Vagina (tissue), 2 donors: Measurements from ENCODE around the gene PRRG4. TPM values are rescaled to one million over a fixed set of nuclear protein-coding genes. Genes with fewer than 3 reads are reported as not detected.
"Not testable (repeated sequence)": the region's sequence is repeated elsewhere in the genome, so short reads cannot be mapped to it uniquely, and the experiment has no call there.

Source experiments
- DNase-seq, 2 donors: peaks; one replicate each; pipeline ENCODE4 v3.0.0-alpha.2; 2017; ENCODE audit errors: extremely low spot score in 2 of 2
- H3K27ac ChIP-seq: fragments of 200-600 bp; sonication (generic); one replicate; pipeline ENCODE4 v1.5.1; 2019
- H3K27me3 ChIP-seq: fragments of 200-600 bp; sonication (generic); one replicate; pipeline ENCODE4 v1.5.1; 2019
- H3K36me3 ChIP-seq, 2 donors: fragments of 200-600 bp; sonication (generic); one replicate each; pipeline ENCODE4 v1.5.1; 2017 to 2019
- H3K4me1 ChIP-seq: fragments of 200-600 bp; sonication (generic); one replicate; pipeline ENCODE4 v1.5.1; 2019
- H3K4me3 ChIP-seq, 2 donors: fragments of 200-600 bp; sonication (generic); 1 replicate in 1 of 2; 2 replicates in 1 of 2; pipeline ENCODE4 v1.5.1; 2016 to 2019
- H3K9me3 ChIP-seq: fragments of 200-600 bp; sonication (generic); one replicate; pipeline ENCODE4 v1.5.1; 2019
- POLR2A ChIP-seq, 2 donors: fragments of 450-650 bp; IDR thresholded peaks; one replicate each; pipeline ENCODE4 v1.6.1; 2017; ENCODE audit warnings: antibody characterized with exemption in 2 of 2, mild to moderate bottlenecking in 2 of 2, moderate library complexity in 2 of 2
- POLR2AphosphoS5 ChIP-seq, 2 donors: sonication (generic); formaldehyde crosslinking; IDR thresholded peaks; one replicate each; pipeline ENCODE4 v1.9.0; 2017; ENCODE audit warnings: antibody characterized with exemption in 2 of 2, mild to moderate bottlenecking in 2 of 2, low read depth in 1 of 2; ENCODE audit not compliant: insufficient read depth in 1 of 2
- intact Hi-C: fragments of 100-400 bp; cut with DNase I; formaldehyde crosslinking; loops from one replicate; pipeline ENCODE4 v1.15.1; 2023
- total RNA-seq: library from RNA; depleted of rRNA; stranded (reverse); fragments of >200 nt; gene quantifications from one replicate; pipeline ENCODE4 v1.2.3, GENCODE V29; 2016
- TF ChIP-seq, protein P1 (sequence below), 3 experiments: fragments of 450-650 bp in 2 of 3; fragments of 200-600 bp in 1 of 3; sonication (generic) in 1 of 3; IDR thresholded peaks; one replicate each; pipeline ENCODE4 v1.5.1; 2017 to 2019; ENCODE audit warnings: antibody characterized with exemption in 3 of 3, mild to moderate bottlenecking in 2 of 3, moderate library complexity in 2 of 3

The PRRG4 gene
- total RNA-seq, 1 donor from 2014 or later: 21.1 TPM

DNA sequence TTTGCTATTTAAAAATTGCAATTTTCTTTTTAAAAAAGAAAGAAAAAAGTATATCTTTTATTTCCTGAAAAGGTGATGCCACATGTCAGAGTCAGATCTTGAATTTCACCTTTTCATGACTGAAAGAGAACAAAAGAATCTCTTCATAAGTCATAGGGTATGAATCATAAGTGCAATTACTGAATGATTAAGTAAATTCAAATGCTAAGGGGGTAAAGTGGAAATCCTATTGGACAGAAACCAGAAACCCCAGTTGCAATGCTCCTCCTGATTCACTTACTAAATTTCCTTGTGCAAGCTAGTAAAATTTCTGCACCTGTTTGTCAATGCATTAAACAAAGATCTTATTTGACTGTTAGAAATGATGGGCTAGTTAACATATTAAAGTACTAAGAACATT, 8.2 kb upstream of the PRRG4 start:
- Histone ChIP-seq H3K9me3 (no peaks in the 10 kb centered on the region), H3K27ac (no peak overlapping the region)

DNA sequence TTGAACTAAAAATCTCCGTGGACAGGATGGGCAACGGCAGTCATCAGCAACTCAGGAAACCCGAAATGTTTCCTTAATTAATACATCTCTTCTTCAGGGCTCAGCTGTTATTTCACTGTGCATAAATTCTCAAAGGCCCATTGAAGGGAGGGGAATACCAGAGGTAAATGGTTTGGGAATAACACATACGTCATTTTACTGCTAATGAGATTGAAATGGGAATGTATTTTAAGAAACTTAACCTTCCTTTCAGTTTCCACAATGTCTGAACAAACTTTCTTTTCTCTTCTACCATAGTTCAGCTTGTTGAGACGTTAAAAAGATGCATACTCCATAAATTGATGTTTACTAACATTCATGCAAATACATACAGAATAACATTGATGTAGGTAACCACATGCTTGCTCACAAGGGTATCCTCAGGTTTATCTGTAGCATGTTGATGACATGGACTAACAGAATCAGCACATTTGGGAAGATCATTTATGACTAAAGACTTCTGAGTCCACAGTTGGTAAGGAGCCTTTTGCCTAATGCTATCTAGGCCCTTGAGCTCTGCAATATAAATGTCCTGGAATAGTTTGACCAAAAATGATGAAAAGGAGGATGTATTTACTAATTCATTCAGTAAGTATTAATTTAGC, 7.7 kb upstream of the PRRG4 start:
- no peaks in the 10 kb centered on the region for H3K4me1 ChIP-seq
- H3K4me3 ChIP-seq: no peak overlapping the region
- intact Hi-C loops: no loop called here
- H3K9me3 ChIP-seq: no peaks in the 10 kb centered on the region
- DNase-seq: no peak
- H3K27ac ChIP-seq: no peak overlapping the region
- H3K27me3 ChIP-seq: no peaks in the 10 kb centered on the region
- TF ChIP-seq POLR2AphosphoS5 (IDR thresholded peaks at IDR 0.05; ENCODE audit: insufficient read depth in 1 of 2, low read depth in 1 of 2) (no peak), POLR2A (IDR thresholded peaks at IDR 0.05) (no peak)
- TF ChIP-seq, protein P1, sequence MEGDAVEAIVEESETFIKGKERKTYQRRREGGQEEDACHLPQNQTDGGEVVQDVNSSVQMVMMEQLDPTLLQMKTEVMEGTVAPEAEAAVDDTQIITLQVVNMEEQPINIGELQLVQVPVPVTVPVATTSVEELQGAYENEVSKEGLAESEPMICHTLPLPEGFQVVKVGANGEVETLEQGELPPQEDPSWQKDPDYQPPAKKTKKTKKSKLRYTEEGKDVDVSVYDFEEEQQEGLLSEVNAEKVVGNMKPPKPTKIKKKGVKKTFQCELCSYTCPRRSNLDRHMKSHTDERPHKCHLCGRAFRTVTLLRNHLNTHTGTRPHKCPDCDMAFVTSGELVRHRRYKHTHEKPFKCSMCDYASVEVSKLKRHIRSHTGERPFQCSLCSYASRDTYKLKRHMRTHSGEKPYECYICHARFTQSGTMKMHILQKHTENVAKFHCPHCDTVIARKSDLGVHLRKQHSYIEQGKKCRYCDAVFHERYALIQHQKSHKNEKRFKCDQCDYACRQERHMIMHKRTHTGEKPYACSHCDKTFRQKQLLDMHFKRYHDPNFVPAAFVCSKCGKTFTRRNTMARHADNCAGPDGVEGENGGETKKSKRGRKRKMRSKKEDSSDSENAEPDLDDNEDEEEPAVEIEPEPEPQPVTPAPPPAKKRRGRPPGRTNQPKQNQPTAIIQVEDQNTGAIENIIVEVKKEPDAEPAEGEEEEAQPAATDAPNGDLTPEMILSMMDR (IDR thresholded peaks at IDR 0.05): no peak
- H3K36me3 ChIP-seq: no peaks in the 10 kb centered on the region

More for the DNA sequence above, 8.2 kb upstream of the PRRG4 start:
- peak in 1 of 2 donors; percentile 17 for TF ChIP-seq POLR2AphosphoS5 (IDR thresholded peaks at IDR 0.05; ENCODE audit: insufficient read depth in 1 of 2, low read depth in 1 of 2)
- TF ChIP-seq, protein P1 (IDR thresholded peaks at IDR 0.05): no peak
- H3K4me3 ChIP-seq: no peak overlapping the region
- intact Hi-C loops: no loop called here
- no peaks in the 10 kb centered on the region for H3K27me3 ChIP-seq
- no peaks in the 10 kb centered on the region for H3K4me1 ChIP-seq
- DNase-seq: no peak
- H3K36me3 ChIP-seq: no peaks in the 10 kb centered on the region

DNA sequence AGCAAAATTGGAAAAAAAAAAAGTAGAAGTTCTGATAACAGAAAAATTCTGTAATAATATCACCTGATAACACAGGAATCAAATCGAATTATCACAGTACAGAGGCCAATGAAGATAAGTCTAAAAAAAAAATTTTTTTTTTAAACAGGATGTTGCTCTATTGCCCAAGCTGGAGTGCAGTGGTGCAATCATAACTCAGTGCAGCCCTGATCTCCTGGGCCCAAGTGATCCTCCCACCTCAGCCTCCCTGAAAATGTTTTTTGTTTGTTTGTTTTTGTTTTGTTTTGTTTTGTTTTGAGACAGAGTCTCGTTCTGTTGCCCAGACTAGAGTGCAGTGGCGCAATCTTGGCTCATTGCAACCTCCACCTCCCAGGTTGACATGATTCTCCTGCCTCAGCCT, 6.1 kb upstream of the PRRG4 start:
- DNase-seq, H3K4me3 ChIP-seq, H3K27ac ChIP-seq, intact Hi-C loops, H3K9me3 ChIP-seq, H3K27me3 ChIP-seq, H3K36me3 ChIP-seq, H3K4me1 ChIP-seq: not testable (repeated sequence)

DNA sequence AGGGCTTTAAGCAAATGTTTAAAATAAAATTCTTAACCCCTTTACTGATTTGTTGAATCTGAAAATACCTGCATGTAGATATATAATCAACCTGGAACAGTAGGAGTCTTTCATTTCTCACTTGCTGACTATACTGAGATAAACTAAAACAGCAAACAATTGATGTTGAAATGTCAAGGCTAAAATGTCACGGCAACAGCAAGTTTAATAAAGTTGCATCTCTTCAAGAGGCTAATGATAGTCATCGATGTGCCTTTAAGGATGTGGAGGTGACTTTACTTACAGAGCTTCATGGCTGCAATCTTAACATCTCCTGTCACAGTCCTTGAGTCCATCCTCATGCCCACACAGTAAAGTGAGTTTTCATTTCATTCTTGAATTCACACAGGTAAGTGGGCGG, 3.6 kb upstream of the PRRG4 start:
- H3K36me3 ChIP-seq: no peaks in the 10 kb centered on the region
- H3K9me3 ChIP-seq: no peaks in the 10 kb centered on the region
- DNase-seq: no peak
- TF ChIP-seq POLR2A (IDR thresholded peaks at IDR 0.05) (no peak), POLR2AphosphoS5 (IDR thresholded peaks at IDR 0.05; ENCODE audit: insufficient read depth in 1 of 2, low read depth in 1 of 2) (no peak)
- TF ChIP-seq, protein P1 (IDR thresholded peaks at IDR 0.05): no peak
- H3K4me3 ChIP-seq: no peak overlapping the region
- no peaks in the 10 kb centered on the region for H3K27me3 ChIP-seq
- H3K27ac ChIP-seq: no peak overlapping the region
- intact Hi-C loops: no loop called here
- peaks cover 12% of the 10 kb centered on the region for H3K4me1 ChIP-seq

DNA sequence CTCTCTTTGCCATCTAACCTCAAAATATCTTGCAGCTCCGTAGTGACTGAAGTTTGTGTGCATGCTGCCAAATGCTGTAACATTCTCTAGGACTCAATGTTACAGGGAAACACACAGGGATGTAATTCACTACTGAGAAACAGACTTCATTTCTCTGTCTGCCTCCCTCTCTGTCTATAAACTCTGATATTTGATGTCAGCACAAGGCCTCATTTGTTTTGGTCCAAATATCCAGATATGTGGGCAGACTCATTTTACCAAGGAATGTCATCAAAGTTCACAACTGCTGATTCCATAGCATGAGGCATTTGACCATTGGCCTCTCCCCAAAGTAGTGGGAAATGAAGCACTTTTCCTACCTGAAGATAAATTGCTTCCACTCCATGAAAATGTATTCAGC, 2.5 kb upstream of the PRRG4 start:
- Histone ChIP-seq H3K9me3 (no peaks in the 10 kb centered on the region), H3K27ac (no peak overlapping the region), H3K4me1 (peaks cover 12% of the 10 kb centered on the region), H3K36me3 (no peaks in the 10 kb centered on the region), H3K4me3 (no peak overlapping the region), H3K27me3 (no peaks in the 10 kb centered on the region)
- TF ChIP-seq, protein P1 (IDR thresholded peaks at IDR 0.05): no peak
- TF ChIP-seq POLR2A (IDR thresholded peaks at IDR 0.05) (no peak), POLR2AphosphoS5 (IDR thresholded peaks at IDR 0.05; ENCODE audit: insufficient read depth in 1 of 2, low read depth in 1 of 2) (no peak)
- intact Hi-C loops: no loop called here
- DNase-seq: no peak
